ENCODE data around the gene TP53AIP1.

TP53AIP1 gene

GRCh38 chr11:128890216-128890542 is 52.5 kb downstream of the TP53AIP1 start:
- TF ChIP-seq FOXK2 (IDR thresholded peaks at IDR 0.05) (no peak), FOXA1 (IDR thresholded peaks at IDR 0.05) (no peak), L3MBTL2 (conservative IDR thresholded peaks at IDR 0.05) (no peak), ZNF384 (IDR thresholded peaks at IDR 0.05) (no peak), PKNOX1 (IDR thresholded peaks at IDR 0.05) (no peak), ELF4 (IDR thresholded peaks at IDR 0.05) (no peak), LEF1 (IDR thresholded peaks at IDR 0.05; ENCODE audit: borderline replicate concordance) (no peak), HDGF (IDR thresholded peaks at IDR 0.05; ENCODE audit: borderline replicate concordance) (no peak), FOXM1 (IDR thresholded peaks at IDR 0.05; ENCODE audit: borderline replicate concordance) (no peak), NFRKB (IDR thresholded peaks at IDR 0.05) (no peak), CTBP1 (IDR thresholded peaks at IDR 0.05; ENCODE audit: borderline replicate concordance) (no peak), SP1 (IDR thresholded peaks at IDR 0.05) (no peak), BHLHE40 (IDR thresholded peaks at IDR 0.05; ENCODE audit: borderline replicate concordance) (no peak), TARDBP (IDR thresholded peaks at IDR 0.05) (no peak), ARNT (IDR thresholded peaks at IDR 0.05) (no peak), SUZ12 (IDR thresholded peaks at IDR 0.05) (no peak)
- DNase-seq (ENCODE audit: extremely low spot score): no peak
- CTCF ChIA-PET: interaction anchor here (1.1 to 1.3 kb wide), 2 partner anchors 16 to 59 kb away, joined by 3 to 4 read pairs; no protein-coding TSS in a partner anchor
- POLR2A ChIA-PET: no interaction called here

- CTCF ChIA-PET: interaction anchor here (1.1 to 1.3 kb wide), 2 partner anchors 16 to 60 kb away, joined by 3 to 4 read pairs; no protein-coding TSS in a partner anchor
- DNase-seq (ENCODE audit: extremely low spot score): no peak
Observed at GRCh38 chr11:128889657-128890213, 52.9 kb downstream of the TP53AIP1 start.

GRCh38 chr11:128888034-128888985 is 54.4 kb downstream of the TP53AIP1 start:
- ChIA-PET CTCF (interaction anchor here (0.6 to 1.8 kb wide), 4 partner anchors 60 to 440 kb away, joined by 3 to 14 read pairs (median 4); no protein-coding TSS in a partner anchor), POLR2A (no interaction called here)
- TF ChIP-seq NFRKB (IDR thresholded peaks at IDR 0.05): no peak
- no peak for TF ChIP-seq SUZ12 (IDR thresholded peaks at IDR 0.05)
- DNase-seq (ENCODE audit: extremely low spot score): no peak

More at GRCh38 chr11:128889657-128890213, 52.9 kb downstream of the TP53AIP1 start:
- POLR2A ChIA-PET: no interaction called here
- TF ChIP-seq FOXA1 (IDR thresholded peaks at IDR 0.05) (no peak), ZNF384 (IDR thresholded peaks at IDR 0.05) (no peak), TARDBP (IDR thresholded peaks at IDR 0.05) (no peak), FOXM1 (IDR thresholded peaks at IDR 0.05; ENCODE audit: borderline replicate concordance) (no peak), SUZ12 (IDR thresholded peaks at IDR 0.05) (no peak), HDGF (IDR thresholded peaks at IDR 0.05; ENCODE audit: borderline replicate concordance) (no peak), PKNOX1 (IDR thresholded peaks at IDR 0.05) (no peak)

- TF ChIP-seq ZNF384 (IDR thresholded peaks at IDR 0.05) (no peak), CTBP1 (IDR thresholded peaks at IDR 0.05; ENCODE audit: borderline replicate concordance) (no peak)
- ChIA-PET CTCF (interaction anchor here (0.7 to 3.8 kb wide), 11 partner anchors 8 to 83 kb away, joined by 3 to 68 read pairs (median 4); no protein-coding TSS in a partner anchor), POLR2A (interaction anchor here (1.7 kb wide), 1 partner anchor 70 kb away, joined by 6 read pairs; no protein-coding TSS in a partner anchor)
- DNase-seq (ENCODE audit: extremely low spot score): peak; percentile 28
Observed at GRCh38 chr11:128886406-128887124, 56.1 kb downstream of the TP53AIP1 start.

All from HEK293T (cell line).